Skeletal muscle tissue (tissue), 4 donors: ENCODE data around the gene CABLES1. TPM values are rescaled to one million over a fixed set of nuclear protein-coding genes. Genes with fewer than 3 reads are reported as not detected.

Experiments
- H3K27ac ChIP-seq: one replicate; pipeline ENCODE4 v1.7.0; 2013; ENCODE audit warnings: mild to moderate bottlenecking, low read depth, low read length, inconsistent platforms
- H3K27me3 ChIP-seq, 3 donors: one replicate each; pipeline ENCODE4 v1.7.0; 2013; ENCODE audit warnings: low read length in 3 of 3; ENCODE audit not compliant: control insufficient read depth in 3 of 3, insufficient read depth in 3 of 3
- H3K36me3 ChIP-seq, 3 donors: one replicate each; pipeline ENCODE4 v1.7.0; 2013; ENCODE audit warnings: low read length in 3 of 3; ENCODE audit not compliant: control insufficient read depth in 3 of 3, insufficient read depth in 3 of 3
- H3K4me1 ChIP-seq, 3 donors: one replicate each; pipeline ENCODE4 v1.7.0; 2013; ENCODE audit warnings: low read length in 3 of 3, mild to moderate bottlenecking in 3 of 3; ENCODE audit not compliant: control insufficient read depth in 3 of 3, insufficient read depth in 3 of 3
- H3K4me3 ChIP-seq, 3 donors: one replicate each; pipeline ENCODE4 v1.7.0; 2013; ENCODE audit warnings: low read length in 3 of 3
- H3K9ac ChIP-seq, 3 donors: one replicate each; pipeline ENCODE4 v1.7.0; 2013; ENCODE audit warnings: low read length in 3 of 3, mild to moderate bottlenecking in 3 of 3, moderate library complexity in 2 of 3, low read depth in 1 of 3
- H3K9me3 ChIP-seq, 3 donors: one replicate each; pipeline ENCODE4 v1.7.0; 2013; ENCODE audit warnings: low read length in 3 of 3; ENCODE audit not compliant: control insufficient read depth in 3 of 3
- total RNA-seq: library from RNA; depleted of rRNA; stranded (reverse); fragments of >200 nt; gene quantifications from one replicate; pipeline ENCODE4 v1.2.3, GENCODE V29; 2014
- donor health status: Osteomylitis.

CABLES1 gene
- total RNA-seq, 1 donor from 2014 or later = 4.7 TPM

DNA sequence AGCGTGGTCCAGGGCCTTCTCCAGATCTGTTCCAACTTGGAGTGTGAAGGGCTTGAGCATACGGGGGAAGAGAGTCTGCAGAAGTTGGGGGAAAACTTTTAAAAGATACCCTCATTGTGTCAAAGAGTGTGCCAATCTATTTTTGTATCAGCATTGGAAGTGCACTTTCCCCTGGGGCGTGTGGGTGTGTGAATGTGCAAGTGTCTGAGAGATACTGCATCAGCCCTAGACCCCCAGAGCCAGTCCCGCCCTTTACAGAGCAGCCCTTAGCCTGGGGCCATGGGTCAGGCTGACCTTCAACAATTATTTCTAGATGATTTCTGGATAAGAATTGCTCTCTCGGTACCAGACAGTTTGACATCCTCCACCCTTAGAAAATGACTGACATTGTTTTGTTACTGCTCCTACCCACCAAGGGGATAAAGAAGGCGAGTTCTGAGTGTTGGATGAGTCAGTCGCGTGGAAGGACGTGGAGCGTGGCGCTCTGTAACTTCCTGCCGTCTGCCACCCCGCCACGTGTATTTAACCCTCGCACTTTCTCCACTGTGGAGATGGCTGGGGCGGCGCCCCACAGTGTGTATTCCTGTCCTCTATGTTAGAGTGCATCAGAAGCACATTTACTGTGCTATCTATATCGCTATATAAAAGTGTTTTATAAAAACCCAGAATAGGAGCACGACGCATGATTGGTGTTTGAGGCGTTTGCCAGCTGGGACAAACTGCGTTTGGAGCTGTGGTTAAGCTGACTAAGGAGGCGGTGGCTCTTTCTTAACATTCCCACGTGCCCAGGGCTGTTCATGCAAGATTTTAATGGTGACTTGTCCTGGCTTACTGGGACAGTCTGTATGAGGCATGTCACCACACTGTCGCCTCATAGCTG, 122.6 kb downstream of the CABLES1 start:
- Histone ChIP-seq H3K4me1 (peaks cover 13 to 25% (median 19%) of the 10 kb centered on the region in 3 donors), H3K27me3 (no peaks in the 10 kb centered on the region), H3K9me3 (no peaks in the 10 kb centered on the region), H3K4me3 (no peak overlapping the region), H3K27ac (no peak overlapping the region), H3K36me3 (peaks cover 0 to 6% (median 3%) of the 10 kb centered on the region in 3 donors), H3K9ac (no peak overlapping the region)

DNA sequence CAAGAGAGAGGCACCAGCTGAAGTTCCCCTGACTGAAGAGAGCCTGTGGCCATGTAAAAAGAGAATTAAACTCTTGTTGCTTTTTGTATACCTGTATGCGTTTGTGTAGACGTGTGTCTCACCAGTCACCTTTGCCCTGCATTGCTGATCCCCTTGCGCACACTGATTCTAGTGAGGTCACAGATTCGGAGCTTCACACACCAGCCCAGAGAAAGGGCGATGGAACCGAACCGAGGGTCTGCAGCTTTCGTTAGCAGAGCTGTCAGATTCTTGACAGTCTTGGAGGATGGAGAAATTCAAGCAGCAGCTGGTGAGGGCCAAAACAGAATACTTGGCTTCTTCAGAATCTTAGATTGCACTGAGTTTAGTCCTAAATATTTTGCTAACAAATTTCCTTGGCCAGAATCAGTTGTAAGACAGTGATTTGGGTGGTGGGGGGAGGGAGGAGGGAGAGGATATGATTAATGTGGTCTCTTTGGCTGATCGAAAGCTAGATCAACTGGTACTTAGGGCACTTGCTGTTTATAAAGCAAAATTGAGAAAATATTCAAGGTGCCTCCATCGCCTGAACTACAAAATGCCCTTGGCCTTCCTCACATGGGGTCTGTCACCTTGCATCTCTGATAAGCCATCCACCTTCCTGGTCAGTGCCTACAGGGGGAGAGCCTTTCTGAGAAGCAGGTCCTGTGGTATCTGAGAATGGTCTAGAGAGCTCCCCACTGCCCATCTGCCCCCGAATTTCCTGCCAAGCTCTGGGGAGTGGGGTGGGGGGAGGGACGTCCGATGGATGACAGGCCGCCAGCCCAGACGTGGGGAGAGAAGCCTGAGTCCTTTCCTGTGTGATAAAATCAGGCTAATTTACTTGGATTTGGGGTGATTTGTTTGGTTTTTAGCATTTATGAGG, 123.5 kb downstream of the CABLES1 start:
- Histone ChIP-seq H3K36me3 (peaks cover 0 to 6% (median 2%) of the 10 kb centered on the region in 3 donors), H3K4me1 (peaks cover 13 to 25% (median 19%) of the 10 kb centered on the region in 3 donors), H3K27ac (no peak overlapping the region), H3K27me3 (no peaks in the 10 kb centered on the region), H3K4me3 (no peak overlapping the region), H3K9me3 (no peaks in the 10 kb centered on the region), H3K9ac (peak overlapping the region in 1 of 3 donors; percentile 69)

DNA sequence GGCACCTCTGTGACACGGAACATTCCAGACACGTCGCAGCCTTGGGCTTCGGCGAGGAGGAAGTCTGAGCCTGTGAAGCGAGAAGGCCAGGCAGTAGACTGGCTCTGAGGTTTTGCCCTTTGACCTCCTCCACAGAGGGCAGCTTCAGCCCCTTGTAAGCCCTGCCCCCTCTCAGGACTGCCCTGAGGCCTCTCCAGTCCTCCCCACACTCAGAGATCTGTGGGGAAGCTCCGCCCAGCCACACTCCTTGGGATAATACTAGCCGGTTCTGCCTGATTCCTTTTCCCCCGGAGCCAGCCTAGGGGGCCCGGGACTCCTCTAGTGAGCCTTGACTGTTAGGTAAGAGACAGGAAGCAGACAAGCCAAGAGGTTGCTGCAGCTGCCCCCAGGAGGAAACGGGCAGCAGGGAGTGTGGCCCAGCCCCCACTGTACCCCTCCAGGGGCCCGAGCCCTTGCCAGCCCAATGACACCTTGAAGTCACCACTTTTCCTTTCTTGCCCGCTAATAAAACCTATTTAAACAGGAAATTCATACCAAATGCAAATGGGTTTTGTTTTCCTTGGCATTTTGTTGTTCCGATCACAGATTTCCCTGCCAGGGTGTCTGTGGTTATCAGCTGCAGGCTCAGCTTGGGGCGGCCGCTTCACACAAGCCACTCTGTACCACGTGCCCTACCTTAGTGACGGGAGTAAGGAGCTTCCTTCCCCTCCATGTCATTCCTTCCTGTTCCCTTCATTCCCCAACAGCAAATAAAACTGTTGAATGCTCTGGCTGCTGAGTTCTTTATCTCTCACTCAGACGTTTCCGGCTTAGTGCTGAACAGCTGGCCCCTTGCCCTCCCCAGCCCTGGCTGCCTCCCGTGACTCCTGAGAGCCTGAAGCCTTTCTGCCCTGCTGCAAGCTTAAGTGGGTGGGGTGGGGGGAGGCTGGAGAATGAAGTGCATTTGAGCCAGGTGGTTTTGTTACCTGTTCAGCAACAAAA, 124.7 kb downstream of the CABLES1 start:
- H3K27ac ChIP-seq = peak overlapping the region; percentile 10
- H3K4me1 ChIP-seq = peaks cover 13 to 25% (median 19%) of the 10 kb centered on the region in 3 donors
- H3K9me3 ChIP-seq = no peaks in the 10 kb centered on the region
- peaks cover 0 to 6% (median 0%) of the 10 kb centered on the region in 3 donors for H3K36me3 ChIP-seq
- no peaks in the 10 kb centered on the region for H3K27me3 ChIP-seq
- peak overlapping the region; percentile 24 to 64 (median 45) for H3K4me3 ChIP-seq
- peak overlapping the region in 2 of 3 donors; percentile 46 to 69 for H3K9ac ChIP-seq

DNA sequence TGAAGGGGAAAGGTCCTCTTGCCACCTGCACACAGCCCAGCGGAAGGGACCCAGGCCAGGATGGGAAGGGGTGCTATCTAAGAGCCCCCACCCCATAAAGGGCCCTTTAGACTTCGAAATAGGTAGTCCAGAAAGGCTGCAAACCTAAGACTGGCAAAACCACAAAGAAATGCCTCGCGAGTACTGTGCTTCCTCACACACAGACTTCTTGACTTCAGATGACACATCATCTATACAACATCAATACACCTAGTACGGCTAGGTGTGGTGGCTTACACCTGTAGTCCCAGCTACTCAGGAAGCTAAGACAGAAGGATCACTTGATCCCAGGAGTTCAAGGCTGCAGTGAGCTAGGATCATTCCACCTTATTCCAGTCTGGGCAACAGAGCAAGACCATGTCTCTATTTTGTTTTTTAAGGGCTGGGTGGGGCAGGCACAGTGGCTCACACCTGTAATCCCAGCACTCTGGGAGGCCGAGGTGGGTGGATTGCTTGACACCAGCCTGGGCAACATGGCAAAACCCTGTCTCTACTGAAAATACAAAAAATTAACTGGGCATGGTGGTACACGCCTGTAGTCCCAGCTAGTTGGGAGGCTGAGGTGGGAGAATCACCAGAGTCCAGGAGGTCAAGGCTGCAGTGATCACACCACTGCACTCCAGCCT, 125.8 kb downstream of the CABLES1 start:
- Histone ChIP-seq H3K4me3 (no peak overlapping the region), H3K27ac (no peak overlapping the region), H3K9ac (no peak overlapping the region), H3K4me1 (peaks cover 13 to 25% (median 19%) of the 10 kb centered on the region in 3 donors), H3K36me3 (peaks cover 0 to 6% (median 0%) of the 10 kb centered on the region in 3 donors), H3K9me3 (no peaks in the 10 kb centered on the region), H3K27me3 (no peaks in the 10 kb centered on the region)

DNA sequence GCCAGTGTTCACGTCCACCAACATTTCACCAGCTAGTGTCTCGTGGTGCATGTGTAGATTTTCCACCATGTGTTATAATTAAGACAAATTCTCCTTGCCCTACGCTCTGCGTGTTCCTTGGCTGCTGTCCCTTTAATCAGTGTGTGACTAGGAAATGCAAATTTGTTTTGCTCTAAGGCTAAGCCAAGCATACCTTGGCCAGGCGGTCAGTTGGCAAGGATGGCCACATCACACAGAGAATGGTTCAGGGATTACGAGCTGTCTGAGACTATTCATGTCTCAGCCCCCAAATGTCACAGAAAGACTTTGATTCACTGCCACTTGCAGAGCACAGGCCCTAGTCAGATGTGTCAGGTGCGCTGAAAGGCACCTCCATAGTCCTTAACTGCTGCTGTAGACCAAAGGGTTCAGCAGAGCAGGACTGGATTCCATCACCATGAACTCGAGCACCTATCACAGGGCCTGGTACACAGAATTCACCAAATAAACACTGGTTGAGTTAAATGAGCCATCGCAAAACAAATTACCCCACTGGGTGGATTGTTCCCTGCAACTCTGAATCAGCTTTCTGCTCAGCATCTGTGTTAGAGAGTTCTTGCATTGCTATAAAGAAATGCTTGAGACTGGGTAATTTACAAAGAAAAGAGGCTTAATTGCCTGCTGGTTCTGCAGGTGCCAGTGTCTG, 128.4 kb downstream of the CABLES1 start:
- no peaks in the 10 kb centered on the region for H3K36me3 ChIP-seq
- H3K4me1 ChIP-seq = peaks cover 13 to 20% (median 17%) of the 10 kb centered on the region in 3 donors
- H3K9ac ChIP-seq = no peak overlapping the region
- no peaks in the 10 kb centered on the region for H3K27me3 ChIP-seq
- no peaks in the 10 kb centered on the region for H3K9me3 ChIP-seq
- no peak overlapping the region for H3K4me3 ChIP-seq
- no peak overlapping the region for H3K27ac ChIP-seq

DNA sequence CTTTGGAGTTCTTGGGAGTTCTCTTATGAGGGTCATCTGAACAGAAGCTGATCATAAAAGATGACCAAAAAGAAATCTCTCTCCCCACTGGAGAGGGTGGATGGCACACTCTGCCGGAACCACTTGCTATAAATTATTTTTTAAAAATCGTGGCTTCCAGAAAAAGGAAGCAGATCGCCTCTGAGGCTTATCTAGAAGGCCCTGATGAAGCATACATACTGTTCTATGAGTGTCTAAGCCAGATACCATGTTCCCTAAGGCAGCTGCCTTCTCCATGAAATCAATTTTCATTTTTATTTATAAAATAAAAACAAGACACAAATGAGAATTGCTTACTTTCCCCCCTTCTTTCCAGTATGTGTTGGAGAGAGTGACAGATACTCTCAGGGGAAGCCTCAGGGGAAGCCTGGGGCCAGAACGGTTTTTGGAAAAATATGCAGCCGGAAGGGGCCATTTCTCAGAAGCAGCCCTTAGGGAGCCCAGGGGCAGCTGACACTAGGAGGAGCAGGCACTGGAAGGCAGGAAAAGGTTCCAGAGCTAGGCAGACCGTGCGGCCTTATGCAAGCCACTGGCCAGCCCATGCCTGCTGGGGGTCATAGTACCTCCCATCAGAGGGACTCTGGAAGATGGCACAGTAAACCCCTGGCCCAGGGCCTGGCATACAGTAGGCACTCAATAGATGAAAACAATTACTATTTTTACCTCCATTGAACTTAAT, 130.6 kb downstream of the CABLES1 start:
- Histone ChIP-seq H3K9ac (no peak overlapping the region), H3K4me3 (no peak overlapping the region), H3K4me1 (peaks cover 0 to under 1% (median under 1%) of the 10 kb centered on the region in 3 donors), H3K27me3 (no peaks in the 10 kb centered on the region), H3K36me3 (no peaks in the 10 kb centered on the region), H3K27ac (peak overlapping the region; percentile 25), H3K9me3 (no peaks in the 10 kb centered on the region)

DNA sequence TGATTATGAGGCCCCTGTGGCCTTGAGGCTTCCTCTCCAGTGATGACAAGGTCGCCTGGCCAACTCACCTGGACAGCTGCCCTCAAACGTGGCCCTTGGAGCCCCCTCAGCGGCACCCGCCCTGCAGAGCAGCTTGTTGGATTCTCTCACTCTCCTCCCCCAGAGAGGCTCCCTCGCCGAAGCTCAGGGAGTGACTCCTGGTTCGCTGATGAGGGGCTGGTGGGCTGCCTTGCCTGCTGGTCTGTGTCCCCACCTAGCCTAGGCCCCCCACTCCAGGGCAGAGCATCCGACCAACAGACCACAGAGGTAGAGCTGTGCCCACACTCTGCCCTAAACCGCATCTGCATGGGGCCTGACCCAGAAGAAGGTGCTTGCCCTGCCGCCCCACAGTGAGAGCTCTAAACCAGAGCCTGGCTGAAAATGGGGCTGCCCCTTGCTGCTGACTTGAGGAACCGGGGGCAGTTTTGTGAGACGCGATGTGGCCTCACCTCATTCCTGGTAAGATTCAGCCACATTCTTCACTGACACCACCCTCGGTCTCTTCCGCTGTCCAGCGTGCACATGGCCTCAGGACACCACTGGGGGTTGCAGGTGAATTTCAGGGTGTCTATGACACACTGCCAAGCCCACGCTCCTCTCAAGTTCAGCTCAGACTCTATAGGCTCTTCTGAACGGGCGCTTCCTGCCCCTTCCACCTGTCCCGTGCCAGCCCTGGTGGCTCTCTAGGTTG, 131.6 kb downstream of the CABLES1 start:
- no peaks in the 10 kb centered on the region for H3K9me3 ChIP-seq
- H3K9ac ChIP-seq = no peak overlapping the region
- H3K36me3 ChIP-seq = no peaks in the 10 kb centered on the region
- no peak overlapping the region for H3K27ac ChIP-seq
- H3K4me1 ChIP-seq = no peaks in the 10 kb centered on the region
- H3K4me3 ChIP-seq = no peak overlapping the region
- no peaks in the 10 kb centered on the region for H3K27me3 ChIP-seq

DNA sequence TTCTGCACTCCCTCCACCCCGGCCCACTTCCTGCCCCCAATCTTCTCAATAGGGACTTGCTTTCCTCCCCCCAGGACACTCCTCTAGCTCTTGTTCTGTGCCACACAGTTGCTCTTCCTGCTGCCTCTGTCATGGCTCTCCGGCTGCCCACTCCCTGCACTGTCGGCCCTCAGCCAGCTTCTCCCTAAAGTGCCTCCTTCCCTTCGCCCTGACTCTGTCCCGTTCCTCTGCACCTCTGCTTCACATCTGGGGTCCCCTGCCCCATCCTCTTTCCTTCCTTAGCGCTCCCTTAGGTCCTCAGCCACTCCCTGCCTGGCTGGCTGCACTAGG, 132.1 kb downstream of the CABLES1 start:
- H3K27ac ChIP-seq = no peak overlapping the region

More for the DNA sequence above, 132.1 kb downstream of the CABLES1 start:
- no peaks in the 10 kb centered on the region for H3K4me1 ChIP-seq
- no peaks in the 10 kb centered on the region for H3K36me3 ChIP-seq
- no peak overlapping the region for H3K9ac ChIP-seq
- no peak overlapping the region for H3K4me3 ChIP-seq
- no peaks in the 10 kb centered on the region for H3K27me3 ChIP-seq
- no peaks in the 10 kb centered on the region for H3K9me3 ChIP-seq
